BJ (cell line): Measurements from ENCODE around the gene NF2. TPM values are rescaled to one million over a fixed set of nuclear protein-coding genes. Genes with fewer than 3 reads are reported as not detected.

ENCODE experiments used
- CTCF ChIA-PET: fragments of 350-600 bp; formaldehyde crosslinking; extraction: SDS; loops from one replicate; lab custom pipeline; 2021; ENCODE audit warnings: antibody characterized with exemption, inconsistent platforms; lab: Yijun Ruan, JAX
- POLR2A ChIA-PET: fragments of 300-600 bp; sonication (Branson Sonifier 250); formaldehyde crosslinking; extraction: SDS; loops from one replicate; lab custom pipeline; 2021; ENCODE audit warnings: antibody characterized with exemption; lab: Charles Lee
- DNase-seq: peaks from one replicate; pipeline ENCODE4 v3.0.0-alpha.2; 2011; ENCODE audit warnings: low read depth
- H3K27me3 ChIP-seq: 2 replicates; pipeline ENCODE4 v1.6.0; 2011; ENCODE audit warnings: low read length; ENCODE audit not compliant: control insufficient read depth, insufficient read depth
- H3K36me3 ChIP-seq: 2 replicates; pipeline ENCODE4 v1.5.1; 2011; ENCODE audit warnings: low read length; ENCODE audit not compliant: control insufficient read depth, insufficient read depth
- H3K4me3 ChIP-seq: 2 replicates; pipeline ENCODE4 v1.5.1; 2011; ENCODE audit warnings: low read depth, mild to moderate bottlenecking, control low read depth, low read length
- CTCF ChIP-seq: IDR thresholded peaks from 2 replicates; pipeline ENCODE4 v1.5.1; 2011; ENCODE audit warnings: low read depth, mild to moderate bottlenecking, control low read depth, inconsistent platforms, low read length, moderate library complexity; ENCODE audit not compliant: insufficient read depth
- polyA plus RNA-seq: library from polyadenylated mRNA; depleted of rRNA; stranded (reverse); fragments of >200 nt; gene quantifications from 2 replicates; pipeline ENCODE4 v1.2.3, GENCODE V29; 2011

NF2 gene
- polyA plus RNA-seq, 1 experiment = 36.0 TPM

DNA sequence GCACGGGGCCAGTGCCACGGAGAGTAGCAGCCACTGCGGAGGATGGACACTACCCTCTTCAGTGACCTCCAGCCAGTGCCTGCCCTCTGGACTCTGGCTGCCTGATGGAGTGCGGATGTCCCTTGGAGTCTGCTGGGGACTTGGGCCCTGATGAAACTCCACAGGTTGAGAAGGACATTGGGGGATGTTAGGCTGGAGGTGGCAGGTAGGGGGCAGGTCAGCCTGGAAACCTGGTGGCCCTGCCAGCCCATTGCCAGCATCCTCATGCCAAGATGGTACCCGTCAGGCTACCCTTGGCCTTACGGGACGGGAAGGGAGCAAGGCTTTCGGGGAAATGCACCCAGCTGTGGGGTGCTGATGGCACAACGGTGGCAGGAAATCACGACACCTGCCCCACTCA, 120.3 kb downstream of the NF2 start:
- H3K27me3 ChIP-seq = peaks cover 28% of the 10 kb centered on the region
- no peak for TF ChIP-seq CTCF
- DNase-seq = no peak

GRCh38 chr22:29724843-29725242, 121.4 kb downstream of the NF2 start:
- no peak for DNase-seq

More for the DNA sequence above, 120.3 kb downstream of the NF2 start:
- ChIA-PET POLR2A (no interaction called here), CTCF (interaction anchor here (1.0 kb wide), 1 partner anchor 281 kb away, joined by 3 read pairs; no protein-coding TSS in a partner anchor)
- Histone ChIP-seq H3K4me3 (no peak overlapping the region), H3K36me3 (no peaks in the 10 kb centered on the region)

DNA sequence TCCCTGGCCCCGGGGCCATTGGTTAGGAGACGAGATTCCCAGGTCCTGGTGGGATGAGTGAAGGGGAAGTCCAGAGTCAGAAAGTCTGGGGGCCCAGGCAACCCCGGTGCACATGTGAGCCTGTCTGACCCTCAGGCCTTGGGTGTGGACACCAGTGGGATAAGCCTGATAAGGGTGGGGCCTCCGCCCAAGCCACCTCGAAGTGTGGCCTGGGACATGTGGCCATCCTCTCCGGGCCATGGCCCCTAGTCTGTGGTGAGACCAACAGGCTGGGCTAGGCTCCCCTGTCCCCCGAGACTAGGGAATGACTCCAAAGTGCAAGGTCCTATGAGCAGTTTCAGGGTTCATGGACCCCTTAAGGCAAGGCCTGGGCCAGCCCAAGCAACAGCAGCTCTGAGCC, 122.7 kb downstream of the NF2 start:
- CTCF ChIA-PET = interaction anchor here (0.9 to 1.3 kb wide), 3 partner anchors 9 to 279 kb away, joined by 3 to 5 read pairs (median 3); no protein-coding TSS in a partner anchor

More at GRCh38 chr22:29724843-29725242, 121.4 kb downstream of the NF2 start:
- ChIA-PET POLR2A (no interaction called here), CTCF (interaction anchor here (0.6 to 1.3 kb wide), 2 partner anchors 14 to 35 kb away, joined by 3 read pairs; no protein-coding TSS in a partner anchor)
- TF ChIP-seq CTCF = no peak
- Histone ChIP-seq H3K4me3 (no peak overlapping the region), H3K36me3 (no peaks in the 10 kb centered on the region), H3K27me3 (peaks cover 20% of the 10 kb centered on the region)

DNA sequence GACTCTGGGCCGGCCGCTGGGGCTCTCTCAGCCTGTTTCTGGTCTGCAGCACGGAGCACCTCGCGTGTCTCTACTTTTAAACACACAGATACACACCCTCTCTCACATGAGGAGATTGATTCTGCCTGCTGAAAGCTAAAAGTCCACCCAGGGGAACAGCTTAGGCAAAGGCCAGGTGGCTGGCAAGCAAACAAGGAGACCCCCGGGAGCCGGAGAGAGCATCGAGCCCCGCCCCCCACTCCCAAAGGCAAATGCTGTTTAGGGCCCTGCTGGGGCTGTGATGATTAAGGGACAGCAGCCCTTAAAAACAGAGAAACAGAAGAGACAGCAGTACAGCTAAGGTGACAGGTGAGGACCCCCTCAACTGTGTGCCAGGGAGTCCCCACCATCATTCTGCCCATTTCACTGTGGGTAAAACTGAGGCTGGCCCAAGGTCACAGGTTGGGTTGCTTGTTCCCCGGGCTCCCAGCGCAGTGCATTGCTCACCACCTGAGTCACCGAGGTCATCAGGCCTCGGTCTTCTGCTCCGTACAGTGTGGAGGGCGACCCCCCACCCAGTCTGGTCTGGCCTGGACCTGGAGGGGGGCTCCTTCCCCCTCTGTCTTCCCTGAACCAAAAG, 123.2 kb downstream of the NF2 start:
- Histone ChIP-seq H3K36me3 (peaks cover 1% of the 10 kb centered on the region; the same call in 1 of the 2 replicates), H3K4me3 (no peak overlapping the region), H3K27me3 (peaks cover 12% of the 10 kb centered on the region)
- ChIA-PET POLR2A (no interaction called here), CTCF (interaction anchor here (1.2 to 1.3 kb wide), 2 partner anchors 9 to 278 kb away, joined by 3 to 5 read pairs; no protein-coding TSS in a partner anchor)
- no peak for DNase-seq
- TF ChIP-seq CTCF = no peak

More for the DNA sequence above, 122.7 kb downstream of the NF2 start:
- no peak overlapping the region for H3K4me3 ChIP-seq
- TF ChIP-seq CTCF = no peak
- POLR2A ChIA-PET = no interaction called here
- no peak for DNase-seq
- H3K27me3 ChIP-seq = peaks cover 17% of the 10 kb centered on the region
- peaks cover 1% of the 10 kb centered on the region; the same call in 1 of the 2 replicates for H3K36me3 ChIP-seq

GRCh38 chr22:29727131-29727523, 123.7 kb downstream of the NF2 start:
- ChIA-PET CTCF (interaction anchor here (1.2 to 1.3 kb wide), 2 partner anchors 10 to 278 kb away, joined by 3 to 5 read pairs; no protein-coding TSS in a partner anchor), POLR2A (no interaction called here)
- Histone ChIP-seq H3K27me3 (peaks cover 11% of the 10 kb centered on the region), H3K4me3 (no peak overlapping the region), H3K36me3 (peaks cover 1% of the 10 kb centered on the region; the same call in 1 of the 2 replicates)
- no peak for DNase-seq
- peak; percentile 55 for TF ChIP-seq CTCF
